Adrenal gland (tissue), 12 donors: Measurements from ENCODE around the gene TIMM44. TPM values are rescaled to one million over a fixed set of nuclear protein-coding genes. Genes with fewer than 3 reads are reported as not detected.

Experiments
- DNase-seq, 7 donors: peaks; one replicate each; pipeline ENCODE4 v3.0.0-alpha.2; 2019 to 2020
- H3K27ac ChIP-seq, 5 donors: fragments of 200-600 bp; sonication (generic) in 4 of 5; 1 replicate in 3 of 5; 2 replicates in 2 of 5; pipeline versions ENCODE4 v1.5.1 to v1.8.0; 2016 to 2020; ENCODE audit warnings: mild to moderate bottlenecking in 1 of 5
- H3K27me3 ChIP-seq: fragments of 200-600 bp; 2 replicates; pipeline ENCODE4 v1.8.0; 2021
- H3K36me3 ChIP-seq, 2 donors: fragments of 200-600 bp; replicated peaks in 1 of 2; 1 replicate in 1 of 2; 2 replicates in 1 of 2; pipeline versions ENCODE4 v1.5.1 to v1.8.0; 2018 to 2022
- H3K4me1 ChIP-seq, 2 donors: fragments of 200-600 bp; replicated peaks in 1 of 2; 1 replicate in 1 of 2; 2 replicates in 1 of 2; pipeline versions ENCODE4 v1.5.1 to v1.8.0; 2018 to 2021
- H3K4me3 ChIP-seq, 4 donors: fragments of 200-600 bp; sonication (generic) in 3 of 4; one replicate each; pipeline ENCODE4 v1.5.1; 2016 to 2018
- H3K9me3 ChIP-seq, 3 donors: fragments of 200-600 bp; sonication (generic) in 1 of 3; replicated peaks in 1 of 3; 1 replicate in 2 of 3; 2 replicates in 1 of 3; pipeline versions ENCODE4 v1.5.1 to v1.8.0; 2016 to 2021
- CTCF ChIP-seq, 6 experiments: fragments of 450-650 bp in 4 of 6; fragments of 200-600 bp in 2 of 6; sonication (generic) in 1 of 6; IDR thresholded peaks; 1 replicate in 5 of 6; 2 replicates in 1 of 6; pipeline versions ENCODE4 v1.5.1 to v1.8.0; 2016 to 2021; ENCODE audit warnings: antibody characterized with exemption in 6 of 6, mild to moderate bottlenecking in 2 of 6, moderate library complexity in 1 of 6
- POLR2A ChIP-seq, 2 donors: fragments of 450-650 bp; IDR thresholded peaks; one replicate each; pipeline ENCODE4 v1.6.1; 2017; ENCODE audit warnings: antibody characterized with exemption in 2 of 2, mild to moderate bottlenecking in 2 of 2, moderate library complexity in 1 of 2
- WGBS, 4 donors: extraction: QIAGEN DNeasy Blood & Tissue Kit in 2 of 4; methylation state at CpG; one replicate each; pipeline versions ENCODE4 v1.1.5 to v1.1.7; 2013 to 2017; 5-methylcytosine and 5-hydroxymethylcytosine counted together
- intact Hi-C, 2 donors: fragments of 100-400 bp; cut with DNase I; formaldehyde crosslinking; loops; one replicate each; pipeline versions ENCODE4 v1.14.1 to v1.15.0; 2022 to 2023
- polyA plus RNA-seq, 3 donors: library from polyadenylated mRNA; stranded (reverse); fragments of 200-250 nt in 2 of 3; fragments of 350-450 nt in 1 of 3; fragmentation: Illumina TruSeq in 1 of 3; extraction: RNeasy Lipid Tissue Mini Kit (QIAGEN cat#74804) in 1 of 3; gene quantifications; one replicate each; pipeline ENCODE4 v1.2.3, GENCODE V29; 2013 to 2014
- total RNA-seq, 9 donors: library from RNA; depleted of rRNA in 4 of 9; stranded (reverse); fragments of >200 nt in 4 of 9; fragments of 120-200 nt in 1 of 9; fragmentation: NEBNext Ultra II Directional in 1 of 9; extraction: Animal tissue kit (Norgen Biotek cat#: 25700) in 1 of 9; gene quantifications; one replicate each; pipeline versions ENCODE4 v1.1.0 to v1.2.4, GENCODE V29; 2013 to 2023
- donor health status: healthy with polysubstance abuse.
- donor health status: Bipolar disorder and iron deficiency.
- donor health status: DM: yes; HTN: yes; CAD: no.
- donor health status: DM: no; HTN: no; CAD: no.
- donor health status: DM: no; HTN: no; CAD: no.
- donor health status: DM: yes; HTN: yes; CAD: no.

TIMM44 gene
- total and polyA plus RNA-seq, 12 donors: 48.1 to 218 (median 60.8) TPM

- Histone ChIP-seq H3K4me1 (peaks cover 12 to 34% of the 10 kb centered on the region in 2 donors), H3K36me3 (peaks cover 0 to 35% of the 10 kb centered on the region in 2 donors), H3K9me3 (no peaks in the 10 kb centered on the region), H3K4me3 (no peak overlapping the region), H3K27ac (no peak overlapping the region), H3K27me3 (no peaks in the 10 kb centered on the region)
- DNase-seq: peak in 2 of 7 donors; percentile 26 to 29
- 86 to 96% (median 88%) methylated on average over 4 to 19 of the region's 19 CpGs for WGBS, 4 donors
- intact Hi-C loops: no loop called here
- TF ChIP-seq CTCF (IDR thresholded peaks at IDR 0.05) (no peak), POLR2A (IDR thresholded peaks at IDR 0.05) (no peak)
These were observed 34.6 kb downstream of the TIMM44 start for GRCh38 chr19:7908742-7909461.

GRCh38 chr19:7908078-7908699 is 35.3 kb downstream of the TIMM44 start:
- Histone ChIP-seq H3K36me3 (peaks cover 0 to 35% of the 10 kb centered on the region in 2 donors), H3K27ac (peak overlapping the region in 2 of 5 donors; percentile 8 to 34), H3K9me3 (no peaks in the 10 kb centered on the region), H3K4me3 (no peak overlapping the region), H3K27me3 (no peaks in the 10 kb centered on the region), H3K4me1 (peaks cover 12 to 34% of the 10 kb centered on the region in 2 donors)
- WGBS, 4 donors: 59 to 68% (median 60%) methylated on average over 14 of the region's 14 CpGs
- peak; percentile 58 to 87 (median 83) for DNase-seq
- peak in 1 of 2 donors; percentile 17 for TF ChIP-seq POLR2A (IDR thresholded peaks at IDR 0.05)
- TF ChIP-seq CTCF (IDR thresholded peaks at IDR 0.05): no peak
- intact Hi-C loops: no loop called here

GRCh38 chr19:7907544-7907943 is 35.9 kb downstream of the TIMM44 start:
- H3K36me3 ChIP-seq: peaks cover 0 to 30% of the 10 kb centered on the region in 2 donors
- intact Hi-C loops: no loop called here
- no peak overlapping the region for H3K4me3 ChIP-seq
- no peaks in the 10 kb centered on the region for H3K27me3 ChIP-seq
- peak overlapping the region in 2 of 5 donors; percentile 8 to 34 for H3K27ac ChIP-seq
- WGBS, 4 donors: 84 to 88% (median 87%) methylated on average over 9 to 11 of the region's 11 CpGs
- H3K9me3 ChIP-seq: no peaks in the 10 kb centered on the region
- TF ChIP-seq POLR2A (IDR thresholded peaks at IDR 0.05) (no peak), CTCF (IDR thresholded peaks at IDR 0.05) (no peak)
- H3K4me1 ChIP-seq: peaks cover 18 to 40% of the 10 kb centered on the region in 2 donors
- DNase-seq: peak in 1 of 7 donors; percentile 29

DNA sequence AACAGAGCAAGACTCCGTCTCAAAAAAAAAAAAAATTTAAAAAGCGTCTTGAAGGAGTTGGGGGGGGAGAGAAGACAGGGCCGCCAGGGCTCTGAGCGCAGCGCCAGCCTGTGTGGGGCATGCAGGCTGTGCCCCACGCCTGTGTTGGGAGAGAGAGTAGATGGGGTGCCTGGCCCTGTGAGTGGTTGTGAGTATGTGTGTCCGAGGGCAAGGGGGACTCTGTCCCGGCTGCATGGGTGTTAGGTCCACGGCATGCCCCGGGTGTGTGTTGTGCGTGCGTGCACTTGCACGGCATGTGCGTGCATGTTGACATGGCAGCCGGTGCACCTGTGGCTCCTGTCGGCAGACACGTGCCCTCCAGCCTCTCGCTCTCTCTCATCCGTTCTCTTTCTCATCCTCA is 36.3 kb downstream of the TIMM44 start:
- peaks cover 20 to 44% of the 10 kb centered on the region in 2 donors for H3K4me1 ChIP-seq
- no peaks in the 10 kb centered on the region for H3K9me3 ChIP-seq
- no peak for TF ChIP-seq CTCF (IDR thresholded peaks at IDR 0.05)
- no peak overlapping the region for H3K4me3 ChIP-seq
- H3K36me3 ChIP-seq: peaks cover 0 to 25% of the 10 kb centered on the region in 2 donors
- H3K27ac ChIP-seq: no peak overlapping the region
- H3K27me3 ChIP-seq: no peaks in the 10 kb centered on the region
- DNase-seq: peak in 2 of 7 donors; percentile 22 to 57
- whole genome bisulfite sequencing, 4 donors: 88 to 95% (median 91%) methylated on average over 19 of the region's 19 CpGs
- intact Hi-C loops: no loop called here
